Measurements from ENCODE around the gene PALLD. TPM values are rescaled to one million over a fixed set of nuclear protein-coding genes. Genes with fewer than 3 reads are reported as not detected.

PALLD gene
- polyA plus RNA-seq, 3 donors, result 6.1 to 11.8 (median 9.9) TPM

- H3K4me1 ChIP-seq (ENCODE audit: control insufficient read depth in 1 of 2, insufficient read depth in 2 of 2, low read length in 2 of 2), result no peaks in the 10 kb centered on the region
- DNase-seq, result no peak
- Mint-ChIP-seq H3K27ac (no peak overlapping the region), H3K4me3 (no peak overlapping the region), H3K36me3 (no peaks in the 10 kb centered on the region), H3K27me3 (ENCODE audit: low read depth in 3 of 3) (peaks cover 3 to 9% (median 3%) of the 10 kb centered on the region in 3 donors), H3K9me3 (peaks cover 0 to 2% (median 0%) of the 10 kb centered on the region in 7 donors), H3K4me1 (peaks cover 3% of the 10 kb centered on the region)
- no peak overlapping the region for H3K4me2 ChIP-seq (replicated peaks; ENCODE audit: extremely low read depth, low read length, poor library complexity, severe bottlenecking)
- no peaks in the 10 kb centered on the region for H3K27me3 ChIP-seq (ENCODE audit: control insufficient read depth in 2 of 2, insufficient read depth in 2 of 2, low read length in 2 of 2)
- no peaks in the 10 kb centered on the region for H3K36me3 ChIP-seq (replicated peaks in 1 of 2; ENCODE audit: control insufficient read depth in 1 of 2, insufficient read depth in 2 of 2, low read length in 2 of 2)
- no peaks in the 10 kb centered on the region for H4K20me1 ChIP-seq (ENCODE audit: insufficient read depth, low read length)
- TF ChIP-seq CTCF (IDR thresholded peaks at IDR 0.05), result no peak
- H2AFZ ChIP-seq (ENCODE audit: insufficient read depth, low read depth, low read length, poor library complexity, severe bottlenecking), result no peak overlapping the region
- 100% methylated on average over 1 of the region's 5 CpGs for WGBS (ENCODE audit: insufficient coverage)
- H3K79me2 ChIP-seq (ENCODE audit: insufficient read depth, low read length), result no peaks in the 10 kb centered on the region
- H3K4me3 ChIP-seq (replicated peaks in 1 of 3; ENCODE audit: low read depth in 2 of 3, low read length in 3 of 3), result no peak overlapping the region
- intact Hi-C loops (cut with micrococcal nuclease), result no loop called here
- H3K27ac ChIP-seq (ENCODE audit: low read depth in 1 of 2, low read length in 2 of 2), result no peak overlapping the region
- no peak overlapping the region for H3K9ac ChIP-seq (ENCODE audit: insufficient read depth, low read length, poor library complexity, severe bottlenecking)
- no peaks in the 10 kb centered on the region for H3K9me3 ChIP-seq (replicated peaks in 1 of 2; ENCODE audit: control insufficient read depth in 1 of 2, insufficient read depth in 1 of 2, low read length in 2 of 2)
Observed at GRCh38 chr4:168782439-168782838, 285.6 kb downstream of the PALLD start.

- H3K4me1 ChIP-seq (ENCODE audit: control insufficient read depth in 1 of 2, insufficient read depth in 2 of 2, low read length in 2 of 2), result peaks cover 8 to 11% of the 10 kb centered on the region in 2 donors
- Mint-ChIP-seq H3K4me1 (peaks cover 9% of the 10 kb centered on the region), H3K27me3 (ENCODE audit: low read depth in 3 of 3) (peaks cover 0 to 9% (median 3%) of the 10 kb centered on the region in 3 donors), H3K36me3 (no peaks in the 10 kb centered on the region), H3K9me3 (peaks cover 0 to 2% (median 0%) of the 10 kb centered on the region in 7 donors), H3K4me3 (no peak overlapping the region), H3K27ac (no peak overlapping the region)
- WGBS (ENCODE audit: insufficient coverage), result 100% methylated on average over 1 of the region's 10 CpGs
- no peaks in the 10 kb centered on the region for H3K36me3 ChIP-seq (replicated peaks in 1 of 2; ENCODE audit: control insufficient read depth in 1 of 2, insufficient read depth in 2 of 2, low read length in 2 of 2)
- intact Hi-C loops (cut with micrococcal nuclease), result no loop called here
- no peak overlapping the region for H2AFZ ChIP-seq (ENCODE audit: insufficient read depth, low read depth, low read length, poor library complexity, severe bottlenecking)
- no peak overlapping the region for H3K9ac ChIP-seq (ENCODE audit: insufficient read depth, low read length, poor library complexity, severe bottlenecking)
- DNase-seq, result no peak
- no peak for TF ChIP-seq CTCF (IDR thresholded peaks at IDR 0.05)
- H3K9me3 ChIP-seq (replicated peaks in 1 of 2; ENCODE audit: control insufficient read depth in 1 of 2, insufficient read depth in 1 of 2, low read length in 2 of 2), result no peaks in the 10 kb centered on the region
- H4K20me1 ChIP-seq (ENCODE audit: insufficient read depth, low read length), result no peaks in the 10 kb centered on the region
- H3K27ac ChIP-seq (ENCODE audit: low read depth in 1 of 2, low read length in 2 of 2), result no peak overlapping the region
- no peaks in the 10 kb centered on the region for H3K27me3 ChIP-seq (ENCODE audit: control insufficient read depth in 2 of 2, insufficient read depth in 2 of 2, low read length in 2 of 2)
- H3K4me3 ChIP-seq (replicated peaks in 1 of 3; ENCODE audit: low read depth in 2 of 3, low read length in 3 of 3), result no peak overlapping the region
- no peaks in the 10 kb centered on the region for H3K79me2 ChIP-seq (ENCODE audit: insufficient read depth, low read length)
- H3K4me2 ChIP-seq (replicated peaks; ENCODE audit: extremely low read depth, low read length, poor library complexity, severe bottlenecking), result no peak overlapping the region
Observed at GRCh38 chr4:168784786-168785461, 288.1 kb downstream of the PALLD start.

All from CD14-positive monocyte (primary cell).